HCT116 (cell line): ENCODE results near the gene PHF2. TPM values are rescaled to one million over a fixed set of nuclear protein-coding genes. Genes with fewer than 3 reads are reported as not detected.

Experiments used
- ATAC-seq: fragments of 200-7000 bp; cut with Tn5 transposase; 2 replicates; pipeline ENCODE4 v1.9.1; 2020; ENCODE audit warnings: mild to moderate bottlenecking, moderate library complexity
- BruUV-seq: library from RNA; stranded (reverse); fragments of 400-500 nt; replicated peaks from 2 replicates; lab custom pipeline; 2021; lab: Mats Ljungman, UMichigan
- CTCF ChIA-PET: fragments of 300-600 bp; sonication (Branson Sonifier 250); formaldehyde crosslinking; loops from one replicate; lab custom pipeline; 2021; ENCODE audit warnings: antibody characterized with exemption; lab: Charles Lee
- POLR2A ChIA-PET: fragments of 300-600, 350-600 bp; sonication (Branson Sonifier 250); formaldehyde crosslinking; loops from one replicate; lab custom pipeline; 2021; ENCODE audit warnings: antibody characterized with exemption; lab: Charles Lee
- RAD21 ChIA-PET, 2 experiments: fragments of 300-600 bp; sonication (Branson Sonifier 250); formaldehyde crosslinking; loops; one replicate each; lab custom pipeline; 2023; ENCODE audit warnings: low total read pairs in 2 of 2; ENCODE audit not compliant: uncharacterized antibody in 2 of 2, unreplicated experiment in 2 of 2, low non-redundant PET in 1 of 2; lab: Charles Lee
- DNase-seq: peaks from one replicate; pipeline ENCODE4 v3.0.0-alpha.2; 2010; ENCODE audit warnings: low read depth, low spot score
- H2AFZ ChIP-seq: fragments of 200-600 bp; shearing (Covaris generic), sonication (generic); 2 replicates; pipeline ENCODE4 v1.6.1; 2017; ENCODE audit warnings: low read depth, mixed run types, mixed read lengths, antibody characterized with exemption, low read length; ENCODE audit not compliant: poor library complexity, severe bottlenecking
- H3K27ac ChIP-seq: 2 replicates; pipeline ENCODE4 v1.5.1; 2012; ENCODE audit warnings: low read depth, low read length
- H3K27me3 ChIP-seq: fragments of 200-600 bp; sonication (generic); 2 replicates; pipeline ENCODE4 v1.6.1; 2016; ENCODE audit warnings: mixed run types, low read length, mixed read lengths; ENCODE audit not compliant: insufficient read depth
- H3K36me3 ChIP-seq, 2 experiments: fragments of 200-500 bp in 1 of 2; fragments of 200-600 bp in 1 of 2; sonication (Bioruptor generic) in 1 of 2; sonication (generic) in 1 of 2; 2 replicates each; pipeline versions ENCODE4 v1.5.1 to v1.6.1; 2014 to 2016; ENCODE audit warnings: low read length in 2 of 2, inconsistent platforms in 1 of 2, mixed read lengths in 1 of 2, mixed run types in 1 of 2; ENCODE audit not compliant: insufficient read depth in 2 of 2, control insufficient read depth in 1 of 2
- H3K4me1 ChIP-seq, 2 experiments: fragments of 200-600 bp in 1 of 2; sonication (generic) in 1 of 2; 2 replicates each; pipeline versions ENCODE4 v1.5.1 to v1.6.1; 2012 to 2017; ENCODE audit warnings: low read length in 2 of 2, inconsistent platforms in 1 of 2, mild to moderate bottlenecking in 1 of 2, mixed read lengths in 1 of 2, mixed run types in 1 of 2, moderate library complexity in 1 of 2; ENCODE audit not compliant: insufficient read depth in 2 of 2, control insufficient read depth in 1 of 2
- H3K4me2 ChIP-seq: fragments of 200-600 bp; sonication (generic); 2 replicates; pipeline ENCODE4 v1.6.1; 2017; ENCODE audit warnings: mixed run types, low read length, mixed read lengths
- H3K4me3 ChIP-seq, 2 experiments: fragments of 200-600 bp in 1 of 2; sonication (generic) in 1 of 2; replicated peaks in 1 of 2; 2 replicates each; pipeline ENCODE4 v1.5.1; 2011 to 2016; ENCODE audit warnings: low read length in 2 of 2, control low read depth in 1 of 2, low read depth in 1 of 2, mild to moderate bottlenecking in 1 of 2, mixed read lengths in 1 of 2, mixed run types in 1 of 2
- H3K79me2 ChIP-seq: fragments of 200-600 bp; sonication (generic); 2 replicates; pipeline ENCODE4 v1.6.1; 2017; ENCODE audit warnings: mild to moderate bottlenecking, mixed run types, low read length, moderate library complexity, mixed read lengths; ENCODE audit not compliant: insufficient read depth
- H3K9ac ChIP-seq: fragments of 200-600 bp; sonication (generic); 2 replicates; pipeline ENCODE4 v1.6.1; 2016; ENCODE audit warnings: low read length, mixed read lengths
- H3K9me2 ChIP-seq: fragments of 200-600 bp; sonication (generic), shearing (Covaris generic); 2 replicates; pipeline ENCODE4 v1.6.1; 2017; ENCODE audit warnings: mixed run types, mild to moderate bottlenecking, moderate library complexity; ENCODE audit not compliant: insufficient read depth
- H3K9me3 ChIP-seq, 2 experiments: fragments of 200-500 bp in 1 of 2; fragments of 200-600 bp in 1 of 2; sonication (Bioruptor generic) in 1 of 2; sonication (generic) in 1 of 2; 2 replicates each; pipeline ENCODE4 v1.6.1; 2014 to 2017; ENCODE audit warnings: low read length in 2 of 2, mixed read lengths in 2 of 2, inconsistent platforms in 1 of 2, low read depth in 1 of 2, mild to moderate bottlenecking in 1 of 2, mixed run types in 1 of 2, moderate library complexity in 1 of 2; ENCODE audit not compliant: control insufficient read depth in 1 of 2, insufficient read depth in 1 of 2
- H4K20me1 ChIP-seq: fragments of 200-600 bp; sonication (generic), shearing (Covaris generic); 2 replicates; pipeline ENCODE4 v1.6.1; 2017; ENCODE audit warnings: mixed run types, mild to moderate bottlenecking, moderate library complexity; ENCODE audit not compliant: insufficient read depth
- CBX3 ChIP-seq: IDR thresholded peaks from 2 replicates; pipeline ENCODE4 v1.6.1; 2012; ENCODE audit warnings: low read depth
- CEBPB ChIP-seq: IDR thresholded peaks from 2 replicates; pipeline ENCODE4 v1.6.1; 2012; ENCODE audit warnings: low read depth
- EGR1 ChIP-seq: IDR thresholded peaks from 2 replicates; pipeline ENCODE4 v1.6.1; 2012; ENCODE audit warnings: low read depth
- ELF1 ChIP-seq: IDR thresholded peaks from 2 replicates; pipeline ENCODE4 v1.6.1; 2012; ENCODE audit warnings: low read depth, borderline replicate concordance
- EZH2 ChIP-seq: fragments of 200-600 bp; sonication (generic); IDR thresholded peaks from 2 replicates; pipeline ENCODE4 v1.6.1; 2017; ENCODE audit warnings: antibody characterized with exemption, mixed run types
- EZH2phosphoT487 ChIP-seq: fragments of 200-600 bp; IDR thresholded peaks from 2 replicates; pipeline ENCODE4 v1.6.1; 2018; ENCODE audit warnings: antibody characterized with exemption, borderline replicate concordance
- POLR2A ChIP-seq: IDR thresholded peaks from 2 replicates; pipeline ENCODE4 v1.7.0; 2011; ENCODE audit warnings: borderline replicate concordance; ENCODE audit not compliant: insufficient read depth, insufficient read length; ENCODE audit errors: extremely low read depth
- SRF ChIP-seq: IDR thresholded peaks from 2 replicates; pipeline ENCODE4 v1.6.1; 2012; ENCODE audit warnings: low read depth
- TCF7L2 ChIP-seq: IDR thresholded peaks from 2 replicates; pipeline ENCODE4 v1.7.0; 2011; ENCODE audit warnings: borderline replicate concordance, inconsistent platforms; ENCODE audit not compliant: insufficient read depth, insufficient read length; ENCODE audit errors: extremely low read depth
- YY1 ChIP-seq: IDR thresholded peaks from 2 replicates; pipeline ENCODE4 v1.6.1; 2011; ENCODE audit warnings: low read length, low read depth, moderate library complexity, mild to moderate bottlenecking; ENCODE audit not compliant: insufficient replicate concordance; ENCODE audit errors: extremely low read depth
- ZNF274 ChIP-seq: fragments of 200-500 bp; sonication (Bioruptor generic); IDR thresholded peaks from 2 replicates; pipeline ENCODE4 v1.6.1; 2014; ENCODE audit warnings: mild to moderate bottlenecking, low read depth, low read length, inconsistent platforms
- intact Hi-C: fragments of 100-400 bp; cut with micrococcal nuclease; formaldehyde crosslinking; loops from 2 replicates; pipeline ENCODE4 v1.10.0; 2022
- total RNA-seq: library from RNA; stranded (reverse); gene quantifications from one replicate; pipeline ENCODE4 v1.2.1, GENCODE V29; 2021; ENCODE audit not compliant: unreplicated experiment
- TF ChIP-seq, protein P1 (sequence below): IDR thresholded peaks from 2 replicates; pipeline ENCODE4 v1.6.1; 2011; ENCODE audit warnings: mild to moderate bottlenecking, low read length, moderate library complexity; ENCODE audit not compliant: insufficient replicate concordance; ENCODE audit errors: extremely low read depth
- TF ChIP-seq, protein P2 (sequence below): IDR thresholded peaks from 2 replicates; pipeline ENCODE4 v1.6.1; 2012; ENCODE audit warnings: low read depth
- TF ChIP-seq, protein P3 (sequence below): IDR thresholded peaks from 2 replicates; pipeline ENCODE4 v1.6.1; 2012

The PHF2 gene
- total RNA-seq, 1 experiment from 2014 or later, result 20.6 TPM

DNA sequence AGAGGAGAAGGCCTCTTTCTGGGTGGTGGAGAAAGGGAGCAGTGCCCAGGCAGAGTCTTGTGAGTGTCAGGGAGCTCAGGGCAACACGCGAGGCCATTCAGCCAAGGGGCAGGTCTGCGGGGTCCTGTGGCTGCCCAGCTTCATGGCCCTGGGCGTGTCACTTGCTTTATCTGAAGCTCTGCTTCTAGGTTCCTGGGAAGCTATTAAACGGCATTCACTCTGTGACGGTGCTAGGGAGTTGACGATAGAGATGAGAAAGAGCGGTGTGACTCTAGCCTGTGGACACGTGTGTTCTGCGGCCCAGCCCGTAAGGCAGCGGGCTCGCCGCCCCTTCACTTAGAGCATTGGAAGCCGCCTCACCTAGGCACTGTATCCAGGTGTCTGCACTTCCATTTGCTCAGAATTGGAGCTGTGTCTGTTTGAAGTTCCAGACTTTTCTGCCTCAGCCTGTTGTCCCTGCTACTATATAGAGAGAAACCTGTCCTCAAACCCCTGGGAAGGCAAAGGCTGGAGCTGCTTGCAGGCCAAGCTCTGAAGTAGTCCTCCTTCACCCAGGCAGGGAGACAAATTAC is 88.3 kb downstream of the PHF2 start:
- H4K20me1 ChIP-seq, result no peaks in the 10 kb centered on the region
- CTCF ChIA-PET, result no interaction called here
- intact Hi-C loops, result no loop called here
- TF ChIP-seq SRF (no peak), TCF7L2 (no peak), POLR2A (no peak), EZH2 (no peak), CEBPB (no peak), YY1 (no peak), EZH2phosphoT487 (no peak), ZNF274 (no peak), EGR1 (no peak), ELF1 (no peak), CBX3 (no peak)
- TF ChIP-seq, protein P1, sequence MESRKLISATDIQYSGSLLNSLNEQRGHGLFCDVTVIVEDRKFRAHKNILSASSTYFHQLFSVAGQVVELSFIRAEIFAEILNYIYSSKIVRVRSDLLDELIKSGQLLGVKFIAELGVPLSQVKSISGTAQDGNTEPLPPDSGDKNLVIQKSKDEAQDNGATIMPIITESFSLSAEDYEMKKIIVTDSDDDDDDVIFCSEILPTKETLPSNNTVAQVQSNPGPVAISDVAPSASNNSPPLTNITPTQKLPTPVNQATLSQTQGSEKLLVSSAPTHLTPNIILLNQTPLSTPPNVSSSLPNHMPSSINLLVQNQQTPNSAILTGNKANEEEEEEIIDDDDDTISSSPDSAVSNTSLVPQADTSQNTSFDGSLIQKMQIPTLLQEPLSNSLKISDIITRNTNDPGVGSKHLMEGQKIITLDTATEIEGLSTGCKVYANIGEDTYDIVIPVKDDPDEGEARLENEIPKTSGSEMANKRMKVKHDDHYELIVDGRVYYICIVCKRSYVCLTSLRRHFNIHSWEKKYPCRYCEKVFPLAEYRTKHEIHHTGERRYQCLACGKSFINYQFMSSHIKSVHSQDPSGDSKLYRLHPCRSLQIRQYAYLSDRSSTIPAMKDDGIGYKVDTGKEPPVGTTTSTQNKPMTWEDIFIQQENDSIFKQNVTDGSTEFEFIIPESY, result no peak
- TF ChIP-seq, protein P2, sequence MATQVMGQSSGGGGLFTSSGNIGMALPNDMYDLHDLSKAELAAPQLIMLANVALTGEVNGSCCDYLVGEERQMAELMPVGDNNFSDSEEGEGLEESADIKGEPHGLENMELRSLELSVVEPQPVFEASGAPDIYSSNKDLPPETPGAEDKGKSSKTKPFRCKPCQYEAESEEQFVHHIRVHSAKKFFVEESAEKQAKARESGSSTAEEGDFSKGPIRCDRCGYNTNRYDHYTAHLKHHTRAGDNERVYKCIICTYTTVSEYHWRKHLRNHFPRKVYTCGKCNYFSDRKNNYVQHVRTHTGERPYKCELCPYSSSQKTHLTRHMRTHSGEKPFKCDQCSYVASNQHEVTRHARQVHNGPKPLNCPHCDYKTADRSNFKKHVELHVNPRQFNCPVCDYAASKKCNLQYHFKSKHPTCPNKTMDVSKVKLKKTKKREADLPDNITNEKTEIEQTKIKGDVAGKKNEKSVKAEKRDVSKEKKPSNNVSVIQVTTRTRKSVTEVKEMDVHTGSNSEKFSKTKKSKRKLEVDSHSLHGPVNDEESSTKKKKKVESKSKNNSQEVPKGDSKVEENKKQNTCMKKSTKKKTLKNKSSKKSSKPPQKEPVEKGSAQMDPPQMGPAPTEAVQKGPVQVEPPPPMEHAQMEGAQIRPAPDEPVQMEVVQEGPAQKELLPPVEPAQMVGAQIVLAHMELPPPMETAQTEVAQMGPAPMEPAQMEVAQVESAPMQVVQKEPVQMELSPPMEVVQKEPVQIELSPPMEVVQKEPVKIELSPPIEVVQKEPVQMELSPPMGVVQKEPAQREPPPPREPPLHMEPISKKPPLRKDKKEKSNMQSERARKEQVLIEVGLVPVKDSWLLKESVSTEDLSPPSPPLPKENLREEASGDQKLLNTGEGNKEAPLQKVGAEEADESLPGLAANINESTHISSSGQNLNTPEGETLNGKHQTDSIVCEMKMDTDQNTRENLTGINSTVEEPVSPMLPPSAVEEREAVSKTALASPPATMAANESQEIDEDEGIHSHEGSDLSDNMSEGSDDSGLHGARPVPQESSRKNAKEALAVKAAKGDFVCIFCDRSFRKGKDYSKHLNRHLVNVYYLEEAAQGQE, result no peak
- TF ChIP-seq, protein P3, sequence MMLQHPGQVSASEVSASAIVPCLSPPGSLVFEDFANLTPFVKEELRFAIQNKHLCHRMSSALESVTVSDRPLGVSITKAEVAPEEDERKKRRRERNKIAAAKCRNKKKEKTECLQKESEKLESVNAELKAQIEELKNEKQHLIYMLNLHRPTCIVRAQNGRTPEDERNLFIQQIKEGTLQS, result no peak
- POLR2A ChIA-PET, result no interaction called here
- RAD21 ChIA-PET, result no interaction called here
- H3K4me2 ChIP-seq, result no peak overlapping the region
- H3K79me2 ChIP-seq, result no peaks in the 10 kb centered on the region
- no peak overlapping the region for H3K4me3 ChIP-seq
- DNase-seq, result no peak
- ATAC-seq, result no peak
- no peaks in the 10 kb centered on the region for H3K4me1 ChIP-seq
- no peak overlapping the region for H3K9ac ChIP-seq
- no peak overlapping the region for H2AFZ ChIP-seq
- BruUV-seq, result no TSS peak
- H3K27ac ChIP-seq, result no peak overlapping the region
- H3K9me3 ChIP-seq, result no peaks in the 10 kb centered on the region
- H3K36me3 ChIP-seq, result no peaks in the 10 kb centered on the region; a peak in 1 of 4 replicates
- H3K27me3 ChIP-seq, result no peaks in the 10 kb centered on the region
- H3K9me2 ChIP-seq, result no peaks in the 10 kb centered on the region
